Inferior parietal cortex (tissue), 1 donor: Measurements from ENCODE around the gene R3HCC1L.

Source experiments
- DNase-seq: peaks from one replicate; pipeline ENCODE4 v3.0.0-alpha.2; 2016; ENCODE audit errors: extremely low spot score

R3HCC1L gene

DNA sequence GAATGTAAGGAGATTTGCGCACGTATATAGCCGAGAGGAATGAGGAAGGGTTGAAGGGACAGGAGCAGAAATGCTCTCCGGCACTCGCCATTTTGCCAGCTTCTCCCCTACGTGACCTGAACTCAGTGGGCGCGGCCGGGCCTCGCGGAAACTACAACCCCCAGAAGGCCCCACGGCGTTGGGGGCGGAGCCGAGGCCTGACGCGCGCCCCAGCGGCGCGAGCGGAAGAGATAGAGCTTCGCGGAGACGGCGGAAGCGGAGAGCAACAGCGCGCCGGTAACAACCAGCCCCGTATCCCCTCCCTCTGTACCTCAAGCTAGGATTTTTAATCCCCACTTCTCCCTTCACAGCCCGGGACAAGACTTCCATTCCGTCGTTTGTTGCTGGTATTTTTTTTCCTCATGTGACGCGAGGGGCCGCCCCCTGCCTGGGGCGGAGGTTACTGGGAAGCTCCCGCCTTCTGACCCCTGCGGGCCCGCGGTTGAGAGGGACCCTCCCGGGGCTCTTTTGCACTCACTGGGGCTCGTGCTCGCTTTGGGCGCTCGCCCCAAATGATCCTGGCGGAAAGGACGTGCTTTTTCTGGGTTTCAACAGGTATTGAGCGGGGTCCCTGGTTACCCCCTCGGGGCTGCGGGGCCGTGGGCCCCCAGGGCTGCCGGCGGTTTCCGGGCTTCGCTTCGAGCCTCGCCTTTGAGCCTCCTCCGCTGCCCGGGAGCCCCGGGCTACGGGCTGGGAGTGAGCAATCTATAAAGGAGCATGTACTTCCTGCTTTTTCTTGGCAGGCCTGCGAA, at the start of gene R3HCC1L:
R3HCC1L (plus strand) TSS at position 227 of the 791 bp plus-strand sequence. CDS start 73,458 bp downstream, outside the sequence.
- DNase-seq = peak; percentile 85

DNA sequence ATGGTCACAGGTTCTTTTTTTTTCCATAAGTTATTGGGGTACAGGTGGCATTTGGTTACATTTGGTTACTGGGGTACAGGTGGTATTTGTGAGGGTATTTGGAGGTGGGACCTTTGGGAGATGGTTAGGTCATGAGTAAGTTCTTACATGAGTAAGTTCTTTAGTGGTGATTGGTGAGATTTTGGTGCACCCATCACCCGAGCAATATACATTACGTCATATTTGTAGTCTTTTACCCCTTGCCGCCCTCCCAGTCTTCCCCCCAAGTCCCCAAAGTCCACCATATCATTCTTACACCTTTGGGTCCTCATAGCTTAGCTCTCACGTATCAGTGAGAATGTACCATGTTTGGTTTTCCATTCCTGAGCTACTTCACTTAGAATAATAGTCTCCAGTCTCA, 49.2 kb upstream of the R3HCC1L start:
- DNase-seq = no peak

- no peak for DNase-seq
These were observed 47.4 kb upstream of the R3HCC1L start for GRCh38 chr10:98086837-98087708.

DNA sequence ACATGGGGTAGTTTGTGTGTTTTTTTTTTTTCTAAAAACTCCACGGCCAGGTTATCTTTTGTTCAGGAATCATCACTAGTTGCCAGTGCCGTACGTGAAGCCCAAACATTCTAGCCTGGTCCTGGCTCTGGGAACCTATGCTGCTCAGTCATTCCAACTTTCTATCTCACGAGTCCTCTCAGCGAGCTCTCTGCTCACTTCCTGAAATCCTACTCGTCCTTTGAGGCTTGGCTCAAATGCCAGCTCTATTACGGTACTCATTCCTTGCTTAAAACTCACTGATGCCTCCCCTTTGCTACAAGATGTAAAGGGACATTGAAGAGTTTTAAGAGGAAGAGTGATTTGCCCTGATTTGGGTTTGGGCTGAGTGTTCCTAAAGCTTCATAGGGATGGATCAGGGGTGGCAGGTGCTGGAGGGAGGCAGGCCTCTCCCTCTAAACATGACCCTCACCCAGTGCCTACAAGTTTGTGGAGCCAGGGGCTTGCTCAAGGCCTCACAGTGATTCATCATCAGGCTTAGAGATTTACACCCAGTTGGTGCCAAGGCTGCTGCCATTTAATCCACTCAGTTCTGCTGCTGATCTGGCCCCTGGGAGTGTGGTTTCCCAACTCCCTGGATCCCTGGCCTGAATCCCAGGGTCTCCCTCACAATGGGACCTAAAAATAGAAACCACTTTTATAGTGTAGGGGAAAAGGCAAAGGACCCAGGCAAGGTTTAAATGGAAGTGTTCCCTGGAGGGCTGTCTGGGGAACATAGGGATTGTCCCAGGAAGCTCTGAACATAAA, 46.1 kb upstream of the R3HCC1L start:
- DNase-seq = no peak

DNA sequence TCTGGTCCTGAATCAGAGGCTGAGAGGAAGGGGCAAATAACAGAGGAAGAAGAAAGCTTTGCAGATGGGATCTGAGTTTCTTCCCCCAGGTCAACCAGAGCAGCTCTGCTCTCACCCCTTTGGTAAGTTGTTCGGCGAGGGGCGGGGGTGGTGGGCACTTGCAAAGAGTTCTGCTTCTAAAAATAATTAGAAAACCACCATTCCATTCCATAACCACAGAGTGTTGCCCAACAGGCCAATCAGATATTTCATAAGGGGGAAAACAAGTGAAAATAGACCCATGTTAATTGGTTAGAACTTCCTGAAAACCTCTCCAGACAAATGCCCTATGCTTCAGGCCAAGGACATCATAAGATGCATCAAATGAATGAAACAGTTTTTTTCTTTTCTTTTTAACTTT, 43.6 kb upstream of the R3HCC1L start:
- DNase-seq = no peak

DNA sequence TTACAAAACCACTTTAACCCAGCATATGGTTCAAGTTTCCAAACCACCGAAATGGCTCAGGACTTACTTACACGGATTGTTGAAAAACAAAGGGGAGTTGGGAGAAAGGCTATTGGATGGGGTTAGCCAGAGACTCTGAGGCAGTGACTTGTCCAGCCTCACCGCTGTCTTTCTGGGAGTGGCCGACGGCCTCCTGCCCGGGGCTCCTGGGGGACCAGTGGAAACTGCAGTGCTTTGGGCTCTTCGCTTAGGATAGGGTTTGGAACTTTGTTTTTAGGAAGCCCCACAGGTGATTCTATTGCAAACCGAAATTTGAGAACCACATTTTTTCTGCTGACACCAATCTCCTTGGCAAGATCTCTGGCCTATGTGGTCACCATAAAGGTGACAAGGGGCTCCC, 38.1 kb upstream of the R3HCC1L start:
- DNase-seq = no peak

- no peak for DNase-seq
These were observed 37.7 kb upstream of the R3HCC1L start for GRCh38 chr10:98096731-98097130.

DNA sequence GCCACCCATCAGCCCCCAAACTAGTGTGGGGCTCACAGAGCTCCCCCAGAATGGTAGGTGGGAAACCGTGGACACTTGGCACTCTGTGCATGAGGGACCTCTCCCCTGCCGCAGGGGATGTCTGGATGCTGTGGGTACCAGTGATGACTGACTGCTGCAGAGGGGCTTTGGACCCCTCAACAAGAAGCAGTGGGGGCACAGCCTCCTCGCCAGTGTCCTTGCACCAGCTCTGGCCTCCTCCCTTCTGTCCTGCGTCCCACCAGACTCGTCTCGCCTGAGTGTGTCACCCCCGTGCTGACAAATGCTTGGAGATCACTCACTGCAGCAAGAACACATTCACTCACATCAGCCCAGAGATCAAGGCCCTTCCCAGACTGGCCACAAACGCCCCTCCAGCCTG, 37.3 kb upstream of the R3HCC1L start:
- DNase-seq = no peak

GRCh38 chr10:98097616-98098015, 36.8 kb upstream of the R3HCC1L start:
- no peak for DNase-seq

- DNase-seq = no peak
These were observed 36.2 kb upstream of the R3HCC1L start for GRCh38 chr10:98098247-98098646.

GRCh38 chr10:98100476-98100875, 34.0 kb upstream of the R3HCC1L start:
- no peak for DNase-seq

DNA sequence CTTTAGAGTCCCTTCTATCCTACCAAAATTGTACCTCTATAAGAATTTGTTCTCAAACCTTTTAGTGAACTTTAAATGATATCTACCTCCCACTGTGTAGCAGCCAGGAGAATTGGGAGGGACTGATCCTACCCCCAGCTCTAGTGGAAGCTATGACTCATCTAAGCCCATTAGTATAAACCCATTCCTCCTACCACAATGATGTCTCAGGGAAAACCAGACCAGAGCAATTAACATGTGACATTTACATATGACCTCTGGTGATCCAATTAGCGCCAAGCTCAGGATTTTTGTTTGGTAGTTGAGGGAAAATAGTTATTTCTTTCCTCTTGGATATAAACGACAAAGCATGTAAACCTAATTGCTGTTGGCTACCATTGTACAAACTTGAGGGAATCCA, 33.1 kb upstream of the R3HCC1L start:
- no peak for DNase-seq

- no peak for DNase-seq
These were observed 30.3 kb upstream of the R3HCC1L start for GRCh38 chr10:98104125-98104524.

- no peak for DNase-seq
These were observed 27.9 kb upstream of the R3HCC1L start for GRCh38 chr10:98106531-98106930.

DNA sequence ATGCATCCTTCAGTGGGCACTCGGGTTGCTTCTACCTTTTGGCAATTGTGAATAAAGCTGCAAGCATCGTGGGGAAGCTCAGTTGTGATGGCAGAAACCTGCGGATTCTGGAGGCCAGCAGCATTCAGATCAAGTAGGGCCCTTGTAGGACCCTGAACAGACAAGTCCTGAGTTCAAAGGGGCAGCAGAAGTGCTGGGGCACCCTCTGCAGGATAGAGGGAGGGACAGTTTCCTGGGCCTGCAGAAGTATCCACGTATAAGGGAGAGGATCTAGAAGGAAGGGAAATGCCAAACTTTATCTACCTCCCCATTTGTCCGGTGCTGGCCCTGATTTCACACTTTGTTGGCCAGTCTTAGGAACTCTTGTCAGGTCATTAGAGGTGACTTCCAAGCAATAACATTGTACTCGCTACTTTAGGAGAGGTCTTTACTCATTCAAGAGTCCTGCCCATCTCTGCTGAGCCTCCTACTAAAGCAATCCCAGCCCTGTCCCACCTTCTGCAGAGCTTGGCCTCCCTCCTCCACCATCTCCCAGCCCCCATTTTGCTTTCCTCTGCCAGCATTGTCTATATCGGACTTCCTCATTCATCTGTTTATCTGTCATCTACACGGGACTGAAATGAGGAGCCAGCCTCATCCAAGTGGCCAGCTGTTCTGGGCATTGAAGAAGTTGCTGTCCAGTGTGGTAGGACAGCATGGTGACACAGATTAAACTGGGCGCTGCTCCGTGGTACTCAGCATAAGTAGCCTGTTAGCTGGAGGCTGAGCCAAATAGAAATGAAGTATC, 26.6 kb upstream of the R3HCC1L start:
- no peak for DNase-seq

- DNase-seq = no peak
These were observed 24.1 kb upstream of the R3HCC1L start for GRCh38 chr10:98110356-98110755.

- DNase-seq = no peak
These were observed 19.2 kb upstream of the R3HCC1L start for GRCh38 chr10:98115031-98115787.

- DNase-seq = no peak
These were observed 14.6 kb upstream of the R3HCC1L start for GRCh38 chr10:98119891-98120290.

- no peak for DNase-seq
These were observed 8.4 kb upstream of the R3HCC1L start for GRCh38 chr10:98125940-98126631.

DNA sequence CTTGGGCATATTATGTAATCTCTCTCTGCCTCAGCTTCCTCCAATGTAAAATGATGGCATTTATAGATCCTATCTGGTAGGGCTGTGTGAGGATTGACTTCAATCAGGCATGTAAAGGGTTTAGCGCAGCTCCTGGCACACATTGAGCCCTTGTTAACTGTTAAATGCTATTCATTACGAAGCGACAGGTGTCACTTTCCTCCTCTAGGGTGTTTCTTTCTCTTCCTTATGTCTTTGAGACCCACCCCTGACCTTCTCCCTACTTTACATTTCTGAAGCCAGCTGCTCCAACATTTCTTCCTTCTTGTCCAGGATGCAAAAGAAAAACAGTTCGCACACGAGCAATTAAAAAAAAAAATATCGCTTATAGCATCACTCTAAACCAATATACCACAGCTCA, 5.7 kb upstream of the R3HCC1L start:
- DNase-seq = no peak
